ENCODE data around the gene CILP.
A peak's percentile ranks its signal among the peaks of the same experiment; 100 is the strongest.

The CILP gene

DNA sequence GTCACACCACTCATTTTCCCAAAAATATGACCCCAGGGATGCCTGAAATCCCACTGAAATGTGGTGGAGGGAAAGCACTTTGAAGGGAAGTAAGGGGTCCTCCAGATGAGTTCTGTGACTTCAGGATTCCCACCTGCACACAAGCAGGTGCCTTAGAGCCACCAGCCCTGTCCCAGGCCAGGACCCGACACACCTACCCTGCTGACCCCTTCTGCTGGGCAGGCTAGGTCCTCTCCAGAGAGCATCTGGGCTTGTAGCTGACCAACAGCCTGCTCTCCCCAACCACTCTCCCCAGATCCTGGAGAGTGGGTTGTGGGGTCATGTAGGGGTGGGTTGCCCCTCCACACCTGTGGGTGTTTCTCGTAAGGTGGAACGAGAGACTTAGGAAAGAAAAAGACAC is 14.9 kb upstream of the CILP start:
- H3K4me1 ChIP-seq (ENCODE audit: control extremely low read depth in 1 of 4, control insufficient read depth in 4 of 4, insufficient read depth in 4 of 4, low read length in 3 of 4) = peaks cover 0 to 8% (median 6%) of the 10 kb centered on the region in 4 experiments
- H3K27ac ChIP-seq (ENCODE audit: insufficient read depth in 1 of 2, low read depth in 1 of 2, low read length in 2 of 2, poor library complexity in 1 of 2, severe bottlenecking in 2 of 2) = no peak overlapping the region
- ChIA-PET POLR2A (no interaction called here), CTCF (interaction anchor here (1.0 to 1.7 kb wide), 2 partner anchors 14 to 18 kb away, joined by 4 read pairs; partner anchors contain the start of gene CILP)
- no peak overlapping the region for H3K4me3 ChIP-seq (ENCODE audit: control insufficient read depth in 1 of 7, extremely low read depth in 1 of 7, insufficient read depth in 4 of 7, low read depth in 2 of 7, low read length in 6 of 7)
- no peaks in the 10 kb centered on the region for H3K36me3 ChIP-seq (ENCODE audit: control insufficient read depth in 4 of 4, insufficient read depth in 4 of 4, low read length in 3 of 4)
- H3K9me3 ChIP-seq (ENCODE audit: control extremely low read depth in 1 of 5, control insufficient read depth in 4 of 5, insufficient read depth in 2 of 5, low read depth in 1 of 5, low read length in 4 of 5) = no peaks in the 10 kb centered on the region
- DNase-seq = no peak
- H3K27me3 ChIP-seq (replicated peaks in 2 of 5; ENCODE audit: control insufficient read depth in 4 of 5, insufficient read depth in 5 of 5, low read length in 4 of 5) = no peaks in the 10 kb centered on the region
- WGBS (ENCODE audit: insufficient coverage) = no CpG with 5 or more reads among the region's 3 CpGs

DNA sequence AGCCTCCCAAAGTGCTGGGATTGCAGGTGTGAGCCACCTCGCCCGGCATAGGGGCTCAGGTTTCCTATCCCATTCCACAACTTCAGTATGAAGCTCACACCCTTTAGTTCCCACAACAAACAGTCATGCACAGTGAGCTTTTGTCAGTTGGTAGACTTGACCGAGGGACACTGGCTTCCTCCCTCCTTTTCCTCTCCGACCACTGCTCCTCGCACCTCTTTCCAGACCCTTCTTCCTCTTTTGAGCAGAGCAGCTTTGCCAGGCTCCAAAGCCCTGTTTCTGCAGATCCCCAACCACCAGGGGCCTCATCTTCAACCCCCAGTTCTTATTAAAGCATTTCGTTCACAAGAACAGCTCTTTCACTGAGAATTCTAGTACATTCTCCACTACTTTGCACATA is 12.7 kb upstream of the CILP start:
- Histone ChIP-seq H3K9me3 (ENCODE audit: control extremely low read depth in 1 of 5, control insufficient read depth in 4 of 5, insufficient read depth in 2 of 5, low read depth in 1 of 5, low read length in 4 of 5) (no peaks in the 10 kb centered on the region), H3K4me1 (ENCODE audit: control extremely low read depth in 1 of 4, control insufficient read depth in 4 of 4, insufficient read depth in 4 of 4, low read length in 3 of 4) (peaks cover 0 to 8% (median 6%) of the 10 kb centered on the region in 4 experiments), H3K36me3 (ENCODE audit: control insufficient read depth in 4 of 4, insufficient read depth in 4 of 4, low read length in 3 of 4) (no peaks in the 10 kb centered on the region), H3K27ac (ENCODE audit: insufficient read depth in 1 of 2, low read depth in 1 of 2, low read length in 2 of 2, poor library complexity in 1 of 2, severe bottlenecking in 2 of 2) (no peak overlapping the region), H3K27me3 (replicated peaks in 2 of 5; ENCODE audit: control insufficient read depth in 4 of 5, insufficient read depth in 5 of 5, low read length in 4 of 5) (no peaks in the 10 kb centered on the region), H3K4me3 (ENCODE audit: control insufficient read depth in 1 of 7, extremely low read depth in 1 of 7, insufficient read depth in 4 of 7, low read depth in 2 of 7, low read length in 6 of 7) (no peak overlapping the region)
- ChIA-PET POLR2A (interaction anchor here (0.6 kb wide), 1 partner anchor 14 kb away, joined by 4 read pairs; no protein-coding TSS in a partner anchor), CTCF (interaction anchor here (0.6 to 1.1 kb wide), 7 partner anchors 11 to 47 kb away, joined by 3 to 4 read pairs (median 3); partner anchors contain the start of gene CILP)
- 25% methylated on average over 4 of the region's 6 CpGs for WGBS (ENCODE audit: insufficient coverage)
- DNase-seq = peak in 2 of 3 donors; percentile 32 to 34

DNA sequence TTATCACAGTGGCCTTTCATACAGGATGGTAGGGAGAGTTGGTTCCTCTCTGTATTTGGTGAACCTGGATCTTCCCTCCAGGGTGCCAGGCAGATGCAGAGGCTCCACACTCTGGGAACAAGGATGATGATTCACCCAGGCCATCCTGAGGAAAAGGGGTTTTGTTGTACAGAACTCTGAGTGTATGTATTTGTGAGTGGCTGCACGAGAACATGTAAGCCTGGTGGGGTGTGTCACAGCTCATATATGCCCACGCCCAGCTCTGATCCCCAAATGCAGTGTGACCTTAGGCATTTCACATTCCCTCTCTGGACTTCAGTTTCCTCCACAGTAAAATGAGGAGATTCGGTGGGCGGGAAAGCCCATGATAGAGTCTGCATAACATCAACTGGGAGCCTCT is 11.6 kb upstream of the CILP start:
- POLR2A ChIA-PET = no interaction called here
- Histone ChIP-seq H3K36me3 (ENCODE audit: control insufficient read depth in 4 of 4, insufficient read depth in 4 of 4, low read length in 3 of 4) (no peaks in the 10 kb centered on the region), H3K27me3 (replicated peaks in 2 of 5; ENCODE audit: control insufficient read depth in 4 of 5, insufficient read depth in 5 of 5, low read length in 4 of 5) (no peaks in the 10 kb centered on the region), H3K9me3 (ENCODE audit: control extremely low read depth in 1 of 5, control insufficient read depth in 4 of 5, insufficient read depth in 2 of 5, low read depth in 1 of 5, low read length in 4 of 5) (no peaks in the 10 kb centered on the region), H3K27ac (ENCODE audit: insufficient read depth in 1 of 2, low read depth in 1 of 2, low read length in 2 of 2, poor library complexity in 1 of 2, severe bottlenecking in 2 of 2) (no peak overlapping the region), H3K4me1 (ENCODE audit: control extremely low read depth in 1 of 4, control insufficient read depth in 4 of 4, insufficient read depth in 4 of 4, low read length in 3 of 4) (peaks cover 0 to 8% (median 6%) of the 10 kb centered on the region in 4 experiments), H3K4me3 (ENCODE audit: control insufficient read depth in 1 of 7, extremely low read depth in 1 of 7, insufficient read depth in 4 of 7, low read depth in 2 of 7, low read length in 6 of 7) (no peak overlapping the region)
- 93% methylated on average over 4 of the region's 4 CpGs for WGBS (ENCODE audit: insufficient coverage)
- no peak for DNase-seq
- CTCF ChIA-PET = interaction anchor here (1.2 kb wide), 1 partner anchor 37 kb away, joined by 4 read pairs; no protein-coding TSS in a partner anchor

DNA sequence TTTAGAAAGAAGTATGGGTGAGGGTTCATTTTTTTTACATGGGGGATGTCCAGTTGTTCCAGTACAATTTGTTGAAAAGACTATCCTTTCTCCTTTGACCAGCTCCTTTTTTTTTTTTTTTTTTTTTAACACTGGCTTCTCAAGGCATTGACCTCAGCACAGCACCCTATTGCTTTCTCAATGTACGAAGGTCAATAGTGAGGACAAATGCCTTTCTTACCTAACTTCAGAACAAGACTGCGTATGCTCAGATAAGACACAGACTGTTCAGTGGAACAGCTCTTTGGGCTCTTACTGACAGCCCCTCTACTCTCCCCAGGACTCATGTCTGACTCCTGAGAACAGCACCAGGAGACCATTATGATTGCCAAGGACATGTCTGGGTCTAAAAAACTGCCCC is 10.4 kb upstream of the CILP start:
- H3K4me3 ChIP-seq (ENCODE audit: control insufficient read depth in 1 of 7, extremely low read depth in 1 of 7, insufficient read depth in 4 of 7, low read depth in 2 of 7, low read length in 6 of 7) = no peak overlapping the region
- no peaks in the 10 kb centered on the region for H3K36me3 ChIP-seq (ENCODE audit: control insufficient read depth in 4 of 4, insufficient read depth in 4 of 4, low read length in 3 of 4)
- H3K9me3 ChIP-seq (ENCODE audit: control extremely low read depth in 1 of 5, control insufficient read depth in 4 of 5, insufficient read depth in 2 of 5, low read depth in 1 of 5, low read length in 4 of 5) = no peaks in the 10 kb centered on the region
- ChIA-PET POLR2A (no interaction called here), CTCF (interaction anchor here (1.0 to 1.2 kb wide), 3 partner anchors 38 to 75 kb away, joined by 3 to 4 read pairs (median 4); no protein-coding TSS in a partner anchor)
- H3K27ac ChIP-seq (ENCODE audit: insufficient read depth in 1 of 2, low read depth in 1 of 2, low read length in 2 of 2, poor library complexity in 1 of 2, severe bottlenecking in 2 of 2) = no peak overlapping the region
- peaks cover 0 to 8% (median 7%) of the 10 kb centered on the region in 4 experiments for H3K4me1 ChIP-seq (ENCODE audit: control extremely low read depth in 1 of 4, control insufficient read depth in 4 of 4, insufficient read depth in 4 of 4, low read length in 3 of 4)
- no peak for DNase-seq
- 100% methylated on average over 2 of the region's 2 CpGs for WGBS (ENCODE audit: insufficient coverage)
- no peaks in the 10 kb centered on the region for H3K27me3 ChIP-seq (replicated peaks in 2 of 5; ENCODE audit: control insufficient read depth in 4 of 5, insufficient read depth in 5 of 5, low read length in 4 of 5)

DNA sequence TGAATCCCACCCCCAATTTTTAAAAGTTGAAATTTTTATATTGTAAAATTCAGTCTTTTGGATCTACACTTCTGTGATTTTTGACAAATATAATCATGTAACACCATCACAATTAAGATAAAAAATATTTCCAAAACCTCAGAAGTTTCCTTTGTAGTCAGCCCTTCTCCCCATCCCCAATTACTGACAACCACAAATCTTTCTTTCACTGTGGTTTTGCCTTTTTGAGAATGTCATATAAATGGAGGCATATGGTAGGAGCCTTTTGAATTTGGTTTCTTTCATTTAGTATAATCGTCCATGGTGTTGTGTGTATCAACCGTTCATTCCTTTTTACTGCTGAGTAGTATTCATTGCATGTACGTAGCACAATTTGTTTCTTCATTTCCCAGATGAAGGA is 7.9 kb upstream of the CILP start:
- H3K27me3 ChIP-seq (replicated peaks in 2 of 5; ENCODE audit: control insufficient read depth in 4 of 5, insufficient read depth in 5 of 5, low read length in 4 of 5) = no peaks in the 10 kb centered on the region
- POLR2A ChIA-PET = no interaction called here
- peaks cover 0 to 7% (median 6%) of the 10 kb centered on the region in 4 experiments for H3K4me1 ChIP-seq (ENCODE audit: control extremely low read depth in 1 of 4, control insufficient read depth in 4 of 4, insufficient read depth in 4 of 4, low read length in 3 of 4)
- WGBS (ENCODE audit: insufficient coverage) = 100% methylated on average over 2 of the region's 3 CpGs
- no peak overlapping the region for H3K4me3 ChIP-seq (ENCODE audit: control insufficient read depth in 1 of 7, extremely low read depth in 1 of 7, insufficient read depth in 4 of 7, low read depth in 2 of 7, low read length in 6 of 7)
- no peak for DNase-seq
- H3K36me3 ChIP-seq (ENCODE audit: control insufficient read depth in 4 of 4, insufficient read depth in 4 of 4, low read length in 3 of 4) = no peaks in the 10 kb centered on the region
- H3K27ac ChIP-seq (ENCODE audit: insufficient read depth in 1 of 2, low read depth in 1 of 2, low read length in 2 of 2, poor library complexity in 1 of 2, severe bottlenecking in 2 of 2) = no peak overlapping the region
- no peaks in the 10 kb centered on the region for H3K9me3 ChIP-seq (ENCODE audit: control extremely low read depth in 1 of 5, control insufficient read depth in 4 of 5, insufficient read depth in 2 of 5, low read depth in 1 of 5, low read length in 4 of 5)
- CTCF ChIA-PET = interaction anchor here (0.6 kb wide), 1 partner anchor 41 kb away, joined by 3 read pairs; no protein-coding TSS in a partner anchor

DNA sequence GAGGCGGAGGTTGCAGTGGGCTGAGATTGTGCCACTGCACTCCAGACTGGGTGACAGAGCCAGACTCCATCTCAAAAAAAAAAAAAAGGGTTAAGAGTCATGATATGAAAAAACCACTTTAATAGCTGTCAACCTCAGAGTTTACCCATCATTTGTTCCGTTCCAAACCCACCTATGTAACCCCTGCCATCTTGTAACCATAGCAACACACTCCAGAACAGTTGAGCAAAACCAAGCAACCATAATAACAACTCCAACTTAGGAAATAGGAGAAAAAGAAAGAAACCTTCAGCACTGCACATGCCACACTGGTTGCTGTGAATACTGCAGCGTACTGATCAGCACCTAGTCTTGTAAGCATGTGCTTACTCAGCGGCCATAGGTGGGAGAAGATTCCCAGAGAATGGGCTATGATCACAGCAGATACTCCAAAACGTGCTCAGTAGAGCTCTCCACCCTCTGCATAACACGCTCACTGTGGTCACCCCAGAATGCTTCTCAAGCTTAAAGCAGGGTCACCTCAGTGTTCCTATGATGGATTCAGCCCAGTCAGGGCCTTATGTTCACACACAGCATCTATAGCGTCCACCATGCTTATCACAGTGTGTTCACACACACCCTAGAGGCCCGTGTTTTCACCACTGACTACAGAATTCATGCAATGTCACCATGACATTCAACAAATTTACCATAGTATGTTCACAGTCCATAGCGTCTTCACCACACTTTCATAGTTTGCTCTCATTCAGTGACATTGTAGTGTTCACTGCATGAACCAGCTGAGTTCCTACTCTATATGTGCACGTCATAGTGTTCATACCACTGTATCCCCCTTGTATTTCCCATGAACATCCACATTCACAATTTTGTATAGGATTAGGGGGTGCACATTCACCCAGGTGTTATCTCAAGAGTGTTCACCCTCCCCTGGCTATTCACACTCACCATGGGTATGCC is 6.5 kb upstream of the CILP start:
- Histone ChIP-seq H3K9me3 (ENCODE audit: control extremely low read depth in 1 of 5, control insufficient read depth in 4 of 5, insufficient read depth in 2 of 5, low read depth in 1 of 5, low read length in 4 of 5) (no peaks in the 10 kb centered on the region), H3K27ac (ENCODE audit: insufficient read depth in 1 of 2, low read depth in 1 of 2, low read length in 2 of 2, poor library complexity in 1 of 2, severe bottlenecking in 2 of 2) (no peak overlapping the region), H3K4me3 (ENCODE audit: control insufficient read depth in 1 of 7, extremely low read depth in 1 of 7, insufficient read depth in 4 of 7, low read depth in 2 of 7, low read length in 6 of 7) (no peak overlapping the region), H3K36me3 (ENCODE audit: control insufficient read depth in 4 of 4, insufficient read depth in 4 of 4, low read length in 3 of 4) (no peaks in the 10 kb centered on the region), H3K27me3 (replicated peaks in 2 of 5; ENCODE audit: control insufficient read depth in 4 of 5, insufficient read depth in 5 of 5, low read length in 4 of 5) (no peaks in the 10 kb centered on the region), H3K4me1 (ENCODE audit: control extremely low read depth in 1 of 4, control insufficient read depth in 4 of 4, insufficient read depth in 4 of 4, low read length in 3 of 4) (peaks cover 0 to 3% (median 0%) of the 10 kb centered on the region in 4 experiments)
- DNase-seq = peak in 2 of 3 donors; percentile 50 to 52
- ChIA-PET POLR2A (interaction anchor here (0.5 to 0.6 kb wide), 2 partner anchors 87 to 278 kb away, joined by 3 to 4 read pairs; partner anchors contain the start of gene RNU5B-1), CTCF (interaction anchor here (0.7 to 1.1 kb wide), 2 partner anchors 28 to 53 kb away, joined by 3 to 4 read pairs; no protein-coding TSS in a partner anchor)
- 75% methylated on average over 9 of the region's 10 CpGs for WGBS (ENCODE audit: insufficient coverage)

DNA sequence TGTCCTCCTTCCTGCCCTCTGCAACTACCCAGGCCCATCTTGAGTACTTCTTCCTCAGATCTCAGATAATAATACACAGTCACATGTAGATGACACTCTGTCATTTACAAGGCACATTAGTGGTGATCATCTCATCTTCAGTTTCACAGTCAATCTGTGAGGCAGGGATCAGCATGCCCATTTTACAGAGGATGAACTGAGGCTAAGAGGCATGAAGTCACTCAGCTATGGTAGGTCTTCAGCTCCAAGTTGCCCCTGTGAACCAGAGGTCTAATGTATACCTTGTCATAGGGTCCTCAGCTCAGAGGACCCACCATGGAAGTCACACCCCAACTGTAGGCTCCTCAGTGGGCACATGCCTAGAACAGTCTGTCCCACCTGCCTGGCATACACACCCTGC is 4.2 kb upstream of the CILP start:
- Histone ChIP-seq H3K4me1 (ENCODE audit: control extremely low read depth in 1 of 4, control insufficient read depth in 4 of 4, insufficient read depth in 4 of 4, low read length in 3 of 4) (peaks cover 0 to 14% (median 6%) of the 10 kb centered on the region in 4 experiments), H3K36me3 (ENCODE audit: control insufficient read depth in 4 of 4, insufficient read depth in 4 of 4, low read length in 3 of 4) (no peaks in the 10 kb centered on the region), H3K27me3 (replicated peaks in 2 of 5; ENCODE audit: control insufficient read depth in 4 of 5, insufficient read depth in 5 of 5, low read length in 4 of 5) (no peaks in the 10 kb centered on the region), H3K27ac (ENCODE audit: insufficient read depth in 1 of 2, low read depth in 1 of 2, low read length in 2 of 2, poor library complexity in 1 of 2, severe bottlenecking in 2 of 2) (no peak overlapping the region), H3K4me3 (ENCODE audit: control insufficient read depth in 1 of 7, extremely low read depth in 1 of 7, insufficient read depth in 4 of 7, low read depth in 2 of 7, low read length in 6 of 7) (no peak overlapping the region), H3K9me3 (ENCODE audit: control extremely low read depth in 1 of 5, control insufficient read depth in 4 of 5, insufficient read depth in 2 of 5, low read depth in 1 of 5, low read length in 4 of 5) (no peaks in the 10 kb centered on the region)
- DNase-seq = no peak
- POLR2A ChIA-PET = no interaction called here
- CTCF ChIA-PET = interaction anchor here (0.6 to 2.6 kb wide), 8 partner anchors 20 to 232 kb away, joined by 3 to 17 read pairs (median 4); no protein-coding TSS in a partner anchor

Data from common myeloid progenitor, CD34-positive (primary cell).